Stimulated activated CD8-positive, alpha-beta memory T cell treated with anti-CD3 and anti-CD28 coated beads, Interleukin-4, amount 100 ng/mL, for 24 hours (primary cell): Measurements from ENCODE around the gene ADAMTSL2.

Source experiments
- DNase-seq: peaks from one replicate; pipeline ENCODE4 v3.0.0-alpha.2; 2020; ENCODE audit warnings: low read depth

Gene ADAMTSL2

DNA sequence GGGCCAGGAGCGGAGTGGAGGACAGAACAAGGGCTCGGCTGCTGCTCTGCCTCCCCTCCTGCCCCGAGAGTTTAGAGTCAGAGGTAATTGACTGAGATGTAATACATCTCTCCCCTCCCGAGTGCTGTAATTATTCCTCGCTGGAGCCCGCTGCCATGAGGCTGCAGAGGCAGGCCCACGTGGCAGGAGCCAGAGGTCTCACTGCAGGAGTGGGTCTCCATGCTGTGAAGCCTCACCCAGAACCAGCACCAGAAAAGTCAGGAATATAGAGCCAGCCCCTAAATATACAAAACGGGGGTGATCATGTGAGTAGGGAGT lies 72.2 kb downstream of the ADAMTSL2 start:
- no peak for DNase-seq

DNA sequence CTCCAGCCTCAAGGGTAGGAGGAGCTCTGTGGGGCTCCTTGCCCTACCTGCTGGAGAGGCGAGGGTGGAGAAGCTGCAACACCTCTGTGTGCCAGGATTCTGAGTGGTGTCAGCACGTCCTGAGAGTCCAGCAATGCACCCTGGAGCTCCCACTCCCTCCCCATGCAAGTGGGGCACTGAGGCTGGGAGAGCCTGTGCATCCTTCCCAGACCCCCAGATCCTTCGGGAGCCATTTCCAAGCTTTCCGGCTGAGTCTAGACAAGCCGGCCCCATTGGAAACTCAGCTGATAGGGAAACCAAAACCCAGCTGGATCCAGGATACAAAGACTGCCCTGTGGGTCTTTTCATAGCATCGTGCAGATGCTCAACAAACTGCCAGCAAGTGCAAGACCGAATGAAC lies 72.9 kb downstream of the ADAMTSL2 start:
- DNase-seq = no peak

DNA sequence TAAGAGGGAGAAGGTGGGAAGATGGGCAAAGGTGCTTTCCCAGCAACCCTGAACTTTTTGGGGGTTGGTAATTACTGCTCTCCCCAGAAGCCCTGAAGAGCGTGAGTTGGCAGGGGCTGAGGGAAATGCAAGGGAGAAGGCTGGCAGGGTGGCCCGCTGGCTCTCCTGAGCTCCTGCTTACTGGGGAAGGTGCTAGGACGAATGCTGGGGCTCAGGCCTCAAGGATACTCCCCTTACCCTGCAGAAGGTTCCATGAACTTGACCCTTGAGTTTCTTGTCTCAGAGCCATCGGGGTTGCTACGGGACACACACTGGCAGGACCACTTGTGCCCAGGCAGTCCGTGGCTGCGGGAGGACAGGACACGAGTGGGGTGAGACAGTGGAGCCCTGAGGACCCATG lies 73.5 kb downstream of the ADAMTSL2 start:
- no peak for DNase-seq

DNA sequence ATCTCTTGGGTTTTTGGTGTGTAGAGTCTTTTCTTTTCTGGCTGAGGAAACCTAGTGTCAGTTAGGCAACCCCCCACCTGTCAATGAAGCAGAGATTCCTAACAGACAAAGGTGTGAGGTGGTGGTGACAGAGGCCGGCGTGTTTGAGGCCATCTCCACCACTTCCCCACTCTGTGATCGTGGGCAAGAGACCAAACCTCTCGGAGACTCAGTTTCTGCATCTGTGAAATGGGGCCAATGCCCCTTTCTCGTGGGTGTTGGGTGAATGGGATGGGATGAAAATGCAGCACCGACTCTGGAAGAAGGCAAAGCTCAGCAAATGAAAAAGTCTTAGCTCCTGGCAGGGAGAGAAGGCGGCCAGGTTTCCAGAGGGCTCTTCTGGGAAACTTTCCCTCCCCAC lies 73.9 kb downstream of the ADAMTSL2 start:
- DNase-seq = no peak

DNA sequence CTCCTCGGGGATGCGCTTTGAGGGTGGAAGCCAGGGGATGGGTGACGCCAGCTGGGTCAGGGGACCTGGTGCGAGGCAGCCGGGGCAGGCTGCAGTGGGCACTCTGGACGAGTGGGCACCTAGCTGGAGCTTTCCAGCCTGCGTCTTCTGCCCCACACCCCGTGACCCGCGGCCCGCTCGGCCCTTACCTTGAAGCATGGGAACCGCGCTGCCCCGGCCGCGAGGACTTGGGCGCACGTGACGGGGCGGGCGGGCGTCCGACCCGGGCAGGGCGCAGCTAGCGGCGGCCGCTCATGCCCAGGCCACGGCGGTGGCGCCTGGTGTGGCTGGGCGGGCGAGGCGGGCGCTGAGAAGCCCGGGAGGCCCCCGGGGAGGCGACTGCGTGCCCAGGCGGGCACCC lies 74.4 kb downstream of the ADAMTSL2 start:
- DNase-seq = no peak

DNA sequence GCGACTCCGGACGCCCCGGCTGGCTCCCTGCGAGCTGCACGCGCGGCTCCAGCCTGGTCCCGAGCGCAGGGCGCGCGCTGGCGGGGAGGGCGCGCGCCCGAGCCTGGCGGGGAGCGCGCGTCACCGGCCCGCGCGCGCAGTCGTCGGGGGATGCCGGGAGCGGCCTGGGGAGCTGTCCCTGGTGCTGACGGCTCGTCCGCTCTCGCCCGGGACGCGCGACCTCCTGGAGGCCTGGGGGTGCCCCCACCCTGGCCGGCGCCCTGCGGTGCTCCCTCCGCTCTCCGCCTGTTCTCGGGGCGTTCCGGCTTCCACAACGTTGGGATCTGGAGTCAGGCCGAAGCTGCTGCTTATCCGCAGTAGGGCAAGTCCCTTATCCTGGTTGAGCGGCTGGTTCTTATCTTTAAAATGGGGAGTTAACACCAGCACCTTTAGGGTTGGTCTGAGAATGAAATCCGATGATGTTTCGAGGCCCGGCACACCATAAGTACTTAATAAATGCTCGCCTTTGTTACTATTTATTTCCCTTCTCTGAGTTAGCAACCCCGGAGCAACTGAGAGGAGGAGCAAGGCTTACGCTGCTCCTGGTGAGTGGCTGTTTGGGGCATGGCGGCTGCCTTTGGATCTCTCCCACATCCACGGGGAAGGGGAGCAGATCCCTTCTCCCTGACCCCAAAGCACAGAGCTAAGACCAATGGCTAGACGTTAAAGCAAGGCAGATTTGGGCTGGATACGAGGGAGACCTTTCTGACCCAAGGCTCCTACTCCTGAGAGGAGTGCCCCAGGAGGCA lies 75.0 kb downstream of the ADAMTSL2 start, which contains the start of gene FAM163B:
Gene FAM163B (minus strand): TSS at position 79 of the 788 bp plus-strand sequence. CDS start 29,166 bp downstream, outside the sequence.
- peak; percentile 18 for DNase-seq

DNA sequence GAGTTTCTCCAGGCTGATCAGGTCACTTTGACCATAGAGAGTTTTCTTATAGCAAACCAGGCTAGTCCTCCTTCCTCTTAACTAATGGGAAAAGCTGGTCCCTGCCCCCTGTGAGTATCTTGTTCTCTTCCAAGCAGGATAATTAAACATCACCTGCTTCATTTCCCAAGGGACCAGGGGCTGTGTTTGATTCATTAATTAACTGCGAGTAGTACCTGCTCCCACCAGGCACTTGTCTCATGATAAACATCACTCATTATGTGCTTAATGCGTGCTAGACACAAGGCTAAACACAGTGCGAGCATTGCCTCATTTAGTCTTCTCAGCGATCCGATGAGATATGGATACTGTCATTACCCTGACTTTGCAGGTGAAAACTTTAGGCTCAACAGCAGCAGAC lies 76.3 kb downstream of the ADAMTSL2 start:
- no peak for DNase-seq

DNA sequence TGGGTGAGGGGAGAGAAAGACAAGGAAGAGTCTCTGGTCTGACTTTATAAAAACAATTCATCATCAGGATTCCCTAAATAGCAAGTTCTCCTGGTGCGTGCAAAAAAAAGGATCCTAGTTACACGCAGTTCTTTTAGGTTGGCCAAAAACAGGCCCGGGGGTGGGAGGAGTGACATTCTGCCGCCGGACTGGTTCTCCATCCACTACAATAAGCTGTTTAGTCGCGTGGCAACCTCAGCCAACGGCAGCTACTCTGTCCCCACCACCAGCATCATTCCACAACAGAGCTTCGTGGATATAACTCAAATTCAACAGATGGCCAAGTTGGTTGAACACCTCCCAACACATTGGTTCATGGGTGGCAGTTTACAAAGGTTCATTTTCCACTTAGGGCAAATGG lies 77.5 kb downstream of the ADAMTSL2 start:
- no peak for DNase-seq

DNA sequence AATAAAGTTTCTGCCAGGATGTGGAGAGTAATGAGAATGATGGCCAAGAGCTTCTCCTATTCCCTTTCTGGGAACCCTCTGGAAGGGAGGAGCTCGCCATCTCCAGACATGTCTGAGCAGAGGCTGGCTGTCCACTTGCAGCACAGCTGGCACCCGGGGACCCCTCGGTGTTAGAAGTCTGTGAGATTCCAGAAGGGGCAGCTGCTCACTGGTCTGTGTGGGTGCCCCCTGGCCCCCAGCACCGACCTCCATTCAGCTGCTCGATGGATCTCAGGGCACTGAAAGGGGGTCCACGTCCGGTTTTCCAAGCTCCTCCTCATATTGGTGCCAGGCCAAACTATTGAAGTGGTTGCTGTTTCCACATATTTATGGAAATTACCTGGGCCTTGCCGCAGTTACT lies 78.3 kb downstream of the ADAMTSL2 start:
- no peak for DNase-seq

DNA sequence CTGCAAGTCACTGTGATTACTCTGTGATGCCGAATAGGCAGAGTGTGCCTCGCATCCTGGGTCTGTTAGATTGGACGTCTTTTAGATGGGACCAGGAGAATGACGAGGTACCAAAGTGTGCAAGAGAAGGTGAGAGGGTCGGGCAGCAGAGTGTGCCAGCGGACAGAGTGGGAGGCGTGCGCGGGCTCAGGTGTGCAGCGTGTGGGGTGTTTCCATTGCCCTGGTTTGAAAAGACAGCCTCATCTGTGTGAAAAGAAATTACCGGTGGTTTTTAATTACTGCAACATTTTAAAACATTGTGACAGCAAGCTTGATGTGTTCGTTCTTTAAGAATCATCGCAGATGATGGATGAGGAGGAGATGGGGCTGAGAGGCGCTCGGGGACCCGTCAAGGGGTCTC lies 78.9 kb downstream of the ADAMTSL2 start:
- no peak for DNase-seq

DNA sequence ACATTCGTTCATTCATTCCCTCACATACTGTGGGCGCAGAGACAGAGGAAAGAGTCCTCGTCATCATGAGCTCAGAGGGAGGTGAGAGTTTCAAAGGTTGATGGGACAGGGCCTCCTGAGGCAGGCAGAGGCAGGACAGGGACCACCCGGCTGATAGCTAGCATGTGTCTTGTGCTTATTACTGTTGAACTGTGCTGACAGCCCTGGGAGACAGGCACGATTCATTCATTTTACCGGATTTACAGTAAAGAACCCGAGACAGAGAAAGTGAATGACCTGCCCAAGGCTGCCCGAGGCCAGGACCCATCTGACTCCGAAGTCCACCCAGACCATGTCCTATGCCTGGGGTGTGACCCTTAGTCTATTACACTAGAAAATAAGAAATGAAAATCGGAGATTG lies 79.6 kb downstream of the ADAMTSL2 start:
- no peak for DNase-seq

DNA sequence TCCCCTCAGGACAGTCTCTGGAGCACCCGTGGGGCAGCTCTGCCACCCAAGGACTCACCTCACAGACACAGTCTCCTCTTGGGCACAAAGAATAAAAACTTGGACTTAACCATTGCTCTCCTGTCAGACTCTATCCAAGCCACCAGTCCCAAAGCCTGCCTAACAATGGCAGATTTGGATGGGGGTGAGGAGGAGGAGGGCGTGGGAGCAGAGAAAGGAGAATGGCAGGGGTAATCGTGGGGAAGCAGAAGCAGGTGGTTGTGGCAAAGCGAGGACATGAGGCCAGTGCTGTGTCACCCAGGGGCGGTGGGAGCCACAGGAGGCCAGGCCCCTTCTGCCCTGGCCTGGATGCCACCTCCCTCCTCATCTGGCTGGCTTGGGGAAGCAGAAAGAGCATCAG lies 80.2 kb downstream of the ADAMTSL2 start:
- DNase-seq = no peak

DNA sequence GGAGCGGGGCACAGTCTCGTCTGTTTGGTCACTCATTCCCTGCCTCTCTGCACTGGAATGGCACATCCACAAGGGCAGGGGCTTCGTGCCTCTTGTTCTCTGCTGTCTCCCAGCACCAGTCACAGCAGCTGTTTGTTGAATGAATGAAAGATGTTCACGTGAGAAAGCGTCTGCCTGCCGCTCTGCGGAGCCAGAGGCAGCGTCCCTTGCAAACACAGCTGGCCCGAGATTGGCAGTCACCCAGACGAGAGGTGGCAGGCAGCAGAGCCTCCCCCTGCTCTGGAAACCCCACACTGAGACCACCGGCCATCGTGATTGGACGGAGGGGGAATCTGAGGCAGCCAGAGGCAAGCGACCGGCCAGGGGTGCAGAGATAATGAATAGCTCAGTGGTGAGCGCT lies 80.7 kb downstream of the ADAMTSL2 start:
- DNase-seq = no peak

DNA sequence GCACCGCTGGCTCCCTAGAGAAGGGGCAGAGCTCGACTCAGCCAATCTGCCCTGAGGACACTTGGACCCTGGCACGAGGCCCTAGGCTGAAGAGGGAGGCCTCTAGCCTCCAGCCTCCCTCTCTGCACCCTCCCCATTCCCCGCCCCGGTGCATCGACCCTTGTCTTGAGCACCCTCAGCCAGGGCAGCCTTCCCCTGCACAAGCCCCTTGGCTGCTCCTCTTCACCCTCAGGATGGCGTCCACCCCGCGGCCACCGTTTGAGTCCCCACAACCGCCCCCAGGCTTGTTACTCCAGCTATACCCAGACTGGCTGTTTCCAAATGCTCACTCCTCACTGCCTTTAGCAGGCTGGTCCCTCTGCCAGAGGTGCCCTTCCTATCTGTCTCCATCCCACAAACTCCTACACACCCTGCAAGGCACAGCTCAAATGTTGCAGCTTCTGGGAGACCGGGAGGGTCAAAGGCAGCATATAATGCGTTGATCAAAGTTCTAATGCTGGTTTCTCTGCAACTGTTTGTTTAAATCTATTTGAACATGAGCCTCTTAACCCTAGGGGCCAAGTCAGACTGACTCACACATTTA lies 81.2 kb downstream of the ADAMTSL2 start:
- no peak for DNase-seq

DNA sequence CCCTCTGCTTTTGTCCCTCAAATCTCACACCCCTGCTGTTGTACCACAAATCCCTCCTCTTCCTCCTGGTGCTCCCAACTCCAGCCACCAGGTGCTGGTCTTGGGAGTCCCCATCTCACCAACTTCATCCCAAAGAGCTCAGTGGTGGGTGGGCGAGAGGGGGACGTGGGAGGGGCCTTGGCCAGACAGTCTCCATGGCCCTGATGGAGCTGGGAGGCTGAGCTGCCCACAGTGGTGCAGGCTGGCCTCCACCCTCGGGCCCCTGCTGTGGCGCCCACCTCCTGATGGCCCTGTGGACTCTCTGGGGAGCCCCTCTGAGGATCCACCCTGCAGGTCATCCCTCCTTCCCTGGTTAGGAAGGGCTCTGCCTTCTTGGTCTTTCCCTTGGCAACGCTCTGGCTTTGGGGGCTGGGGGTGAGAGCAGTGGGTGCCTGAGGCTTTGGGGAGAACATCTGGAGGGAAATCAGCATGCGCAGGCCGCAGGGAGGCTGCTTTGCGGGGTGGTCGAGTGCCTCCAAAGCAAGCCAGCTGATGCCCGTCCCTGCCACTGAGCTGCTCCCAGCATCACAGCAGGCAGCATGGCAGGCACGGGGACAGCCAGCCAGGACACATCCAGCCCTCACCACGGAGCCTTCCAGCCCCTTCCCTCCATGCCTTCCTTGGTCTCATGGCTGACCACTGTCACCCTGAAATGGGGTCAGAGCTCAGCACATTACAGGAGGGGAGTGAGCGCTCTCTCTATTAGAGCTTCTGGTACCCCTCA lies 82.3 kb downstream of the ADAMTSL2 start:
- no peak for DNase-seq

DNA sequence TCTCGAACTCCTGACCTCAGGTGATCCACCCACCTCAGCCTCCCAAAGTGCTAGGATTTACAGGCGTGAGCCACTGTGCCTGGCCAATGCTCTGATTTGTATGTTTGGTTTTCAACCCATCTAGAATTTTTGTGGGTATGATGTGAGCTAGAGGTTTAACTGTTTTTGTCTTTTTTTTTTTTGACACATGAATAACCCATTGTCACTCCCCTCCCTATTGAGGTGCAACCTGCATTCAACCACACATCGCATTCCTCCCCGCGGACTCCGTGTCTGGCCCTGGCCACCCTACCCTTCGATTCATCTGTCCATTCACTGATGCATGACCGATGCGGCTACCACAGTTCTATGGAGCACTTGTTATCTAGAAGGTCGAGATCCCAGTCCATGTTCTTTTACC lies 84.2 kb downstream of the ADAMTSL2 start:
- DNase-seq = no peak

DNA sequence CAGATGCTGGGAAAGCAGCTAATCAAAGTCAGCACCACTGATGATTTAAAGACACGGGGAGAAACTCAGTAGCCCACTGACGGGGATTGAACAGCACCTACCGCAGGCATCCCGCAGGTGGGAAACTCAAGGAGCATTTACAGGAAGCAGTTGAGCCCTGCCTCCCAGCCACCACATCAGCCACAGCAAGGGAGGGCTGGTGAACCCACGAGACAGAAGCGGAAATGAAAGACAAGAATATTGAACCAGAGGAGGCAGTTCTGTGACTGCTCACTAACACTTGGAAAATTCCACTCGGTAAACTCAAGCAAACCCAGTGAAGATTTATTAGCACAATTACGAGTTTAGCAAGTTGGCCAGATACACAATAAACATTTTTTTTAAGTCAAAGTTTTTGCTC lies 85.3 kb downstream of the ADAMTSL2 start:
- DNase-seq = peak; percentile 23

DNA sequence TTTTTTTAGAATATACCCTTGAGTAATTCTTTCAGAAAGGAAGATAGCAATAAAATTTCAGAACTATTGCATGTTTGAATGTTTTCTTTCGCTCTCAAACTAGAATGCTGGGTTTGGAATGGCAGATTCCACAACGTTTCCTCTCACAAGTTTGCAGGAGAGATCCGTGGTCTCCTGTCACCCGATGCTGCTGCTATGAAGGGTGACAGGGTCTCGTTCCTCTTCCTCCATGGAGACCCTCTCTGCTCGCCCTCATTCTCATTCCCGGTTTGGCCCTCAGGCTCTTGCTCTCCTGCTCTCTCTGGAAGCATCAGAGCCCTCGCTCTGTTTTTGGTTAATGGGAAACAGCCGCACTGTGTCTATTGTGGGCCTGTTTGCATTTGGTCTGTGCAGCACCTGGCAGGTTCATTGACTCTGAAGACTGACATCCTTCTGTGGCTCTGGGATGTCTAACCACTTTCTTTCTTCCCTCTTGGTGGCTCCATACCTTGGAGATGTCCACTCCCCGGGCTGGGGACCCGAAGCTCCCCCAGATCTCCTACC lies 87.3 kb downstream of the ADAMTSL2 start:
- no peak for DNase-seq

DNA sequence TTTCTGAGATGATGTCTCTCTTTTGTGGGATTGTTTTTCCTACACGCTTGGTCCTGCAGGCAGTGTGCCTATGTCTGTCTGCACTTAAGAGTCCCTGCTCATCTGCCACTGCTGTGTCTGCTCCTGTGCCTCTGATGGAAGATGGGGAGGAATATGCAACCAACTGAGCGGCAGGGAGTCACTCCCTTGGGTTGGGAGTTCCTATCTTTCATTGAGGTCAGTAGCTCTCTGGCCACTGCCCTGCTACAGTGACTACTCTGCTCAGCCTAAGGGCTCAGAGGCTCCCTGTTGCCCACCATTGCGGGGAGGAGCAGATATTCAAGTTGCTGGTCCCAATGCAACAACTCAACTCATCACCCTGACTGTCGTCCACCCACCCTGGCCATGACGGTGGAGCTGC lies 88.1 kb downstream of the ADAMTSL2 start:
- no peak for DNase-seq
